ENCODE results near the gene ACLY.

- TF ChIP-seq CTCF (IDR thresholded peaks at IDR 0.05): no peak
- no peak for TF ChIP-seq POLR2A (IDR thresholded peaks at IDR 0.05)
Observed at GRCh38 chr17:41939693-41940090, 20.9 kb upstream of the ACLY start.
